ENCODE measurements around the gene HES7.
A peak's percentile ranks its signal among the peaks of the same experiment; 100 is the strongest.

The HES7 gene

DNA sequence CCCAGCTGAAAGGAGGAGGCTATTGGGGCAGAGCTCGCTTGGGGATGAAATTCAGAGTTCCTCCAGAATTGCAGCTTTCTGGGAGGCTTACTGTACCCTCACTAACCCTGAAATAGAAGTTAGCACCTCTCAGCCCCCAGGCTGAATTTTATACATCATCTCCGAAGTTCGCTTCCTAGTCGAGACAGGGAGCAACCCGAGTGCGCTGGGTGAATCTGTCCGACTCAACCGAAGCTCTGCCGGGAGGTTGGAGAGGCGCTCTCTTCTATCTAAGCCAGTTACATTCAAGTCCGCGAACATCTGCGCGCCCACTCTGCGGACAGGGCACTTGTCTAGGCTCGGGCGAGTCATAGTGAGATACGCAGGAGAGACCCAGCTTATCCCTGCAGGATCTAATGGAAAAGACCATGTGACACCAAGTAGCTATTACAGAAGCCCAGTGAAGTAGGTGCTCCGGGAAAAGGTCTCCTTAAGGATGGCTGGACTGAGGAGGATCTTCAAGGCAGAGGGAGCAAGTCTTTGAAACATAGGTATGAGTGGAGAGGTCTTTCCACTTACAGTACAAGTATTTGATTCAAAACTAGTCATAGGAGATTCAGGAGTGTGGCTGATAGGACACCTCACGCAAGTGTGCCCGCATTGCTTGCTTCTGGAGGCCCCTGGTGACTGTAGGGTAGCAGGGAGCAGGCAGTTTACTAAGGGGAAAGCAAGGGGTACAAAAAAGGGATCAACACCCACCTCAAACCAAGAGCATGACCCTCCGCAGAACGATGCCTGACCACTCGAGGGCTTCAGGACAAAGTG, 646 bp upstream of the HES7 start:
- DNase-seq (ENCODE audit: insufficient read length, low spot score) (no peak), FAIRE-seq (no peak)
- TF ChIP-seq, protein P1, sequence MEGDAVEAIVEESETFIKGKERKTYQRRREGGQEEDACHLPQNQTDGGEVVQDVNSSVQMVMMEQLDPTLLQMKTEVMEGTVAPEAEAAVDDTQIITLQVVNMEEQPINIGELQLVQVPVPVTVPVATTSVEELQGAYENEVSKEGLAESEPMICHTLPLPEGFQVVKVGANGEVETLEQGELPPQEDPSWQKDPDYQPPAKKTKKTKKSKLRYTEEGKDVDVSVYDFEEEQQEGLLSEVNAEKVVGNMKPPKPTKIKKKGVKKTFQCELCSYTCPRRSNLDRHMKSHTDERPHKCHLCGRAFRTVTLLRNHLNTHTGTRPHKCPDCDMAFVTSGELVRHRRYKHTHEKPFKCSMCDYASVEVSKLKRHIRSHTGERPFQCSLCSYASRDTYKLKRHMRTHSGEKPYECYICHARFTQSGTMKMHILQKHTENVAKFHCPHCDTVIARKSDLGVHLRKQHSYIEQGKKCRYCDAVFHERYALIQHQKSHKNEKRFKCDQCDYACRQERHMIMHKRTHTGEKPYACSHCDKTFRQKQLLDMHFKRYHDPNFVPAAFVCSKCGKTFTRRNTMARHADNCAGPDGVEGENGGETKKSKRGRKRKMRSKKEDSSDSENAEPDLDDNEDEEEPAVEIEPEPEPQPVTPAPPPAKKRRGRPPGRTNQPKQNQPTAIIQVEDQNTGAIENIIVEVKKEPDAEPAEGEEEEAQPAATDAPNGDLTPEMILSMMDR (IDR thresholded peaks at IDR 0.05; ENCODE audit: insufficient read depth, missing control alignments): no peak

DNA sequence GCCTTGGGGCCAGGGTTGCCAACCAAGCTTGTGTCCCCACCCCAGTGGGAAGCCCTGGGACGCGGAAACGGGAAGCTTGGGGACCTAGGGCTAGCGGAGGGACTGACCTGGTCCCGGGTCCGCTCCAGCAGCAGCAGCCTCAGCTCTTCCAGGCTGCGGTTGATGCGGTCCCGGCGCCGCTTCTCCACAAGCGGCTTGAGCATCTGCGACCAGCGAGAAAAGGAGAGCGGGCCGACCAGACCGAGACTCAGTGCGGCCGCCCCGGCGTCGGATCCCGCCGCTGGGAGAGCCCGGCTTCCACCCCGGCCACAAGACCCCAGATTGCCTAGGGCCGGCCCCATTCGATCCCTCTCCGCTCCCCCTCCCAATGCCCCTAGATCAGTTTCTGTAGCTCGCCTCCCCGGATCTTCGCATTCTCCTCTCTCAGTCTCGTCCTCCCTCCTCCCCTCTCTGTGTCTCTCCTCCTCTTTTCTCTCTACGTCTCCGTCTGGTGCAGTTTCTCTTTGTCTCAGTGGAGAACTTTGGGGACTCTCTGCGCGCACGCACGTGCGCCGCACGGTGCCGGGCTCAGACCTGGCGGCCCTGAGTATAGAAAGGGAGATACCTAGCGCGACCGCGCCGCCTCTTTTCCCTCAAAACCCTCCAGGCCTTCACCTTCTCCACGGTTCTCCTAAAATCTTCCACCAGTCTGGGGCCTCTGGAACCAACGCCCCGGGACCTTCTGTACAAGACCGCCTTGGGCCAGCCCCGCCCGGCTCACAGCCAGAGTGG, 797 bp downstream of the HES7 start:
- TF ChIP-seq, protein P1 (IDR thresholded peaks at IDR 0.05; ENCODE audit: insufficient read depth, missing control alignments): no peak
- DNase-seq (ENCODE audit: insufficient read length, low spot score): no peak
- FAIRE-seq: no peak

DNA sequence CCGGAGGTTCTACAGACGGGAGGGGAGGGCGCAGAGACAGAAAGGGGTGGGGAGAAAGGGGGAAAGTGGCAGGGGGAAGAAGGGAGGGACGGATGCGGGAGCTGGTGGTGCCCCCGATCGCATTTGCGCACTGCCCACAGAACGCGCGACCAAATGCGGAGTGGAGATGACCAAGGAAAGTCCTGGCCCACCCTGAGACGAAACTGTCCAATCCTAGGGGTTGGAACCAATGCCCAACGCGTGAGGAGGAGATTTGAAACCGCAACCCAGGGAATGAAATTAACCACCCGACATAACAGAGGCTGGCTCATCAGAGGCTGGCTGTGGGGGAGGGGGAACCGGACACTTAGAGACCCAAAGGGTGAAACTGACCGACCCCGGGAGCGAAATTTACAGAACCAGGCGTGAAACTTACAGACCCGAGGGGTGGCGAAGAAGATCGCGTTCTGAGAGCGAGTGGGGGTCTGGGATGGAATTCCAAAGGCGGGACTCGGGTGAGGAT, 1.4 kb downstream of the HES7 start:
- no peak for FAIRE-seq
- TF ChIP-seq, protein P1 (IDR thresholded peaks at IDR 0.05; ENCODE audit: insufficient read depth, missing control alignments): no peak

GRCh38 chr17:8121681-8122421, 2.1 kb downstream of the HES7 start:
- TF ChIP-seq, protein P1 (IDR thresholded peaks at IDR 0.05; ENCODE audit: insufficient read depth, missing control alignments): peak; percentile 27
- DNase-seq (ENCODE audit: insufficient read length, low spot score) (no peak), FAIRE-seq (no peak)

More for the DNA sequence above, 1.4 kb downstream of the HES7 start:
- no peak for DNase-seq (ENCODE audit: insufficient read length, low spot score)

DNA sequence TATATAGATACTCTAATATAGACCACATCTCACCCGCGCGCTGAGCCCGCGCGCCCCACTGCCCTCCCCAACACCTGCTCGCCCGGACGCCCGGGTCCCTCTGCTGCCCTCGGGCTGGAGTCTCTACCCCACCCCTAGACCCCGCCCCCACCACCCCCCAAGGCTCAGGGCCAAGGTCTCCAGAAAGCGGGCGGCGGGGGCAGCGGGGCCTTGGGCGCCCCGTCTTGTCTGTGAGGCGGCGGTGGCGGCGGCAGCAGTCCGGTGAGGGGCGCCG, 2.6 kb downstream of the HES7 start:
- TF ChIP-seq, protein P1 (IDR thresholded peaks at IDR 0.05; ENCODE audit: insufficient read depth, missing control alignments): no peak
- no peak for FAIRE-seq
- no peak for DNase-seq (ENCODE audit: insufficient read length, low spot score)

- DNase-seq (ENCODE audit: insufficient read length, low spot score) (no peak), FAIRE-seq (no peak)
- TF ChIP-seq, protein P1 (IDR thresholded peaks at IDR 0.05; ENCODE audit: insufficient read depth, missing control alignments): no peak
Observed at GRCh38 chr17:8120520-8121406, 3.1 kb downstream of the HES7 start.

All from D721Med (cell line).